ENCODE results near the gene KCNIP1.
A peak's percentile ranks its signal among the peaks of the same experiment; 100 is the strongest.

Gene KCNIP1

GRCh38 chr5:170642066-170642735 lies 138.4 kb downstream of the KCNIP1 start:
- no peak for DNase-seq (ENCODE audit: low read depth)

- no peak for DNase-seq (ENCODE audit: low read depth)
Measured at GRCh38 chr5:170642776-170643436, 139.1 kb downstream of the KCNIP1 start.

- DNase-seq (ENCODE audit: low read depth) = no peak
Measured at GRCh38 chr5:170643591-170643990, 139.8 kb downstream of the KCNIP1 start.

- no peak for DNase-seq (ENCODE audit: low read depth)
Measured at GRCh38 chr5:170644501-170644900, 140.7 kb downstream of the KCNIP1 start.

- DNase-seq (ENCODE audit: low read depth) = peak; percentile 68
Measured at GRCh38 chr5:170648541-170648940, 144.7 kb downstream of the KCNIP1 start.

GRCh38 chr5:170650850-170651249 lies 147.0 kb downstream of the KCNIP1 start:
- no peak for DNase-seq (ENCODE audit: low read depth)

- no peak for DNase-seq (ENCODE audit: low read depth)
Measured at GRCh38 chr5:170651604-170652277, 147.9 kb downstream of the KCNIP1 start.

- no peak for DNase-seq (ENCODE audit: low read depth)
Measured at GRCh38 chr5:170655476-170655875, 151.7 kb downstream of the KCNIP1 start.

GRCh38 chr5:170655920-170656319 lies 152.1 kb downstream of the KCNIP1 start:
- DNase-seq (ENCODE audit: low read depth) = no peak

- no peak for DNase-seq (ENCODE audit: low read depth)
Measured at GRCh38 chr5:170656346-170656745, 152.5 kb downstream of the KCNIP1 start.

GRCh38 chr5:170660531-170660930 lies 156.7 kb downstream of the KCNIP1 start:
- DNase-seq (ENCODE audit: low read depth) = no peak

GRCh38 chr5:170662966-170663365 lies 159.1 kb downstream of the KCNIP1 start:
- no peak for DNase-seq (ENCODE audit: low read depth)

- no peak for DNase-seq (ENCODE audit: low read depth)
Measured at GRCh38 chr5:170678811-170679210, 175.0 kb downstream of the KCNIP1 start.

GRCh38 chr5:170681013-170681433 lies 177.2 kb downstream of the KCNIP1 start:
- DNase-seq (ENCODE audit: low read depth) = peak; percentile 24

- DNase-seq (ENCODE audit: low read depth) = no peak
Measured at GRCh38 chr5:170691657-170692056, 187.8 kb downstream of the KCNIP1 start.

- DNase-seq (ENCODE audit: low read depth) = no peak
Measured at GRCh38 chr5:170693701-170694100, 189.9 kb downstream of the KCNIP1 start.

GRCh38 chr5:170694911-170695310 lies 191.1 kb downstream of the KCNIP1 start:
- DNase-seq (ENCODE audit: low read depth) = no peak

- DNase-seq (ENCODE audit: low read depth) = no peak
Measured at GRCh38 chr5:170697031-170697430, 193.2 kb downstream of the KCNIP1 start.

- no peak for DNase-seq (ENCODE audit: low read depth)
Measured at GRCh38 chr5:170700503-170700902, 196.7 kb downstream of the KCNIP1 start.

- DNase-seq (ENCODE audit: low read depth) = no peak
Measured at GRCh38 chr5:170701334-170701733, 197.5 kb downstream of the KCNIP1 start.

GRCh38 chr5:170704417-170705192 lies 200.8 kb downstream of the KCNIP1 start:
- no peak for DNase-seq (ENCODE audit: low read depth)

- no peak for DNase-seq (ENCODE audit: low read depth)
Measured at GRCh38 chr5:170709640-170710039, 205.8 kb downstream of the KCNIP1 start.
